Astrocyte (in vitro differentiated cells and primary cell): ENCODE measurements around the gene GLRX.

Source experiments
- CTCF ChIP-seq: IDR thresholded peaks from 2 replicates; pipeline ENCODE4 v1.5.1; 2011; ENCODE audit warnings: low read depth, mild to moderate bottlenecking, inconsistent platforms, low read length, moderate library complexity; ENCODE audit not compliant: insufficient read depth
- EZH2 ChIP-seq: IDR thresholded peaks from 2 replicates; pipeline ENCODE4 v1.6.1; 2012; ENCODE audit warnings: mild to moderate bottlenecking, low read length, inconsistent platforms; ENCODE audit not compliant: insufficient read depth

GRCh38 chr5:95843733-95844223, 21.3 kb upstream of the GLRX start:
- no peak for TF ChIP-seq CTCF
- no peak for TF ChIP-seq EZH2
